ENCODE data around the gene ATP5MK.
A peak's percentile ranks its signal among the peaks of the same experiment; 100 is the strongest.
"Not testable (repeated sequence)": the region's sequence is repeated elsewhere in the genome, so short reads cannot be mapped to it uniquely, and the experiment has no call there.

Gene ATP5MK

DNA sequence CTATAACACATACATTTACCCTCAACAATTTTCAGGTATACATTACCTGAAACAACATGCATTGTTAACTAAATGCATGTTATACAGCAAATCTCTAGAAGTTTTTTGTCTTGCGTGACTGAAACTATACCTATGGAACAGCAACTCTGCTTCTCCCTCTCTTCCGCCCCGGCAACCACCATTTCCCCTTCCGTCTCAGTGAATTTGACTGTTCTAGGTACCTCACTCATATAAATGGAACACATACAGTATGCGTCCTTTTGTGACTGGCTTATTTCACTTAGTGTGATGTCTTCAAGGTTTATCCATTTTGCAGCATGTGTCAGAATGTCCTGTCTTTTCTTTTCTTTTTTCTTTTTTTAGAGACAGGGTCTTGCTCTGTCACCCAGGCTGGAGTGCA is 33.4 kb upstream of the ATP5MK start:
- H3K36me3 ChIP-seq, result peaks cover 74% of the 10 kb centered on the region

DNA sequence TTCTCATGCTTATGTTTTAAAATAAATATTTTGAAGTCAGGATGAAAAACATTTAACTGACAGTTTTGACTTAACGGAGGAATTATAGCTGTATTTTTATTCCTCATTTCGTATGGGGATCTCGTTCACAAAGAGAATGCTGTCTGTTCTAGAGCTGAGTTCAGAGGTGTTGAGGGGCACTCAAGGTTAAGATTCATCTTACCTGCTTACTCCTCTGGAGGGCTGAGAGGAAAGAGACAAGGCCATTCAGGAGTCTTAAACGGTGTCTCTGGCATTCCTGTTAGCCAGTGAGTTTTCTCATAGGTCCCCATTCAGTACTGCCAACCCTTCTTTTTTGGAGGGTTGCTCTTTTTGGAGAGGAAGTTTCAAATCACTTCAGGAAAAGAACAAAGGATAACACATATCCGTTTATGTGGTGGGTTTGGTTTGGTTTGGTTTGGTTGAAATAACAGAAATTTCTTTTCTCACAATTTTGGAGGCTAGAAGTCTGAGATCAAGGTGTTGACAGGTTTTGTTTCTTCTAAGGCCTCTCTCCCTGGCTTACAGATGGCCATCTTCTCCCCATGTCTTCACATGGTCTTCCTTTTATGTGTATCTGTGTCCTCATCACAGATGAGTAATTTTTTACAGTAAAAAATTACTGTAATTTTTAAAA is 32.8 kb upstream of the ATP5MK start:
- no peaks in the 10 kb centered on the region for H3K9me3 ChIP-seq (ENCODE audit: severe bottlenecking)
- H3K36me3 ChIP-seq, result peaks cover 75% of the 10 kb centered on the region
- no peak overlapping the region for H3K4me3 ChIP-seq (ENCODE audit: low read depth, low read length)
- H3K27ac ChIP-seq, result peak overlapping the region; percentile 83
- no peaks in the 10 kb centered on the region for H3K27me3 ChIP-seq (ENCODE audit: insufficient read depth, low read depth, severe bottlenecking)
- TF ChIP-seq, protein P1, sequence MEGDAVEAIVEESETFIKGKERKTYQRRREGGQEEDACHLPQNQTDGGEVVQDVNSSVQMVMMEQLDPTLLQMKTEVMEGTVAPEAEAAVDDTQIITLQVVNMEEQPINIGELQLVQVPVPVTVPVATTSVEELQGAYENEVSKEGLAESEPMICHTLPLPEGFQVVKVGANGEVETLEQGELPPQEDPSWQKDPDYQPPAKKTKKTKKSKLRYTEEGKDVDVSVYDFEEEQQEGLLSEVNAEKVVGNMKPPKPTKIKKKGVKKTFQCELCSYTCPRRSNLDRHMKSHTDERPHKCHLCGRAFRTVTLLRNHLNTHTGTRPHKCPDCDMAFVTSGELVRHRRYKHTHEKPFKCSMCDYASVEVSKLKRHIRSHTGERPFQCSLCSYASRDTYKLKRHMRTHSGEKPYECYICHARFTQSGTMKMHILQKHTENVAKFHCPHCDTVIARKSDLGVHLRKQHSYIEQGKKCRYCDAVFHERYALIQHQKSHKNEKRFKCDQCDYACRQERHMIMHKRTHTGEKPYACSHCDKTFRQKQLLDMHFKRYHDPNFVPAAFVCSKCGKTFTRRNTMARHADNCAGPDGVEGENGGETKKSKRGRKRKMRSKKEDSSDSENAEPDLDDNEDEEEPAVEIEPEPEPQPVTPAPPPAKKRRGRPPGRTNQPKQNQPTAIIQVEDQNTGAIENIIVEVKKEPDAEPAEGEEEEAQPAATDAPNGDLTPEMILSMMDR (IDR thresholded peaks at IDR 0.05; ENCODE audit: low read depth, low read length), result no peak
- DNase-seq, result no peak

More for the DNA sequence above, 33.4 kb upstream of the ATP5MK start:
- TF ChIP-seq, protein P1 (IDR thresholded peaks at IDR 0.05; ENCODE audit: low read depth, low read length), result no peak
- DNase-seq, result no peak
- H3K27ac ChIP-seq, result peak overlapping the region; percentile 83
- H3K9me3 ChIP-seq (ENCODE audit: severe bottlenecking), result no peaks in the 10 kb centered on the region
- H3K27me3 ChIP-seq (ENCODE audit: insufficient read depth, low read depth, severe bottlenecking), result no peaks in the 10 kb centered on the region
- H3K4me3 ChIP-seq (ENCODE audit: low read depth, low read length), result no peak overlapping the region

DNA sequence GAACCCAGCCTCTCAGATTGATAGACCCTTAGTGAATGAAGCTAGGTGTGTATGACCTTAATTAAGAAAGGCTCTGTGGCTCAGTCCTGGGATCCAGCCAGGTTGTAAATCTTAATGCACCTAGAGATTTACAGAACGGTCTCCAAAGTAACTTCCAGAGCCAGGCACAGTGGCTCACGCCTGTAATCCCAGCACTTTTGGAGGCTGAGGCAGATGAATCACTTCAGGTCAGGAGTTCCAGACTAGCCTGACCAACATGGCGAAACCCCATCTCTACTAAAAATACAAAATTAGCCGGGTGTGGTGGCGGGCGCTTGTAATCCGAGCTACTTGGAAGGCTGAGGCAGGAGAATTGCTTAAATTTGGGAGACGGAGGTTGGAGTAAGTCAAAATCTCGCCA is 31.6 kb upstream of the ATP5MK start:
- Histone ChIP-seq H3K36me3 (peaks cover 75% of the 10 kb centered on the region), H3K4me3 (ENCODE audit: low read depth, low read length) (no peak overlapping the region), H3K27ac (peak overlapping the region; percentile 83), H3K27me3 (ENCODE audit: insufficient read depth, low read depth, severe bottlenecking) (no peaks in the 10 kb centered on the region), H3K9me3 (ENCODE audit: severe bottlenecking) (no peaks in the 10 kb centered on the region)
- TF ChIP-seq, protein P1 (IDR thresholded peaks at IDR 0.05; ENCODE audit: low read depth, low read length), result no peak
- peak; percentile 25 for DNase-seq

DNA sequence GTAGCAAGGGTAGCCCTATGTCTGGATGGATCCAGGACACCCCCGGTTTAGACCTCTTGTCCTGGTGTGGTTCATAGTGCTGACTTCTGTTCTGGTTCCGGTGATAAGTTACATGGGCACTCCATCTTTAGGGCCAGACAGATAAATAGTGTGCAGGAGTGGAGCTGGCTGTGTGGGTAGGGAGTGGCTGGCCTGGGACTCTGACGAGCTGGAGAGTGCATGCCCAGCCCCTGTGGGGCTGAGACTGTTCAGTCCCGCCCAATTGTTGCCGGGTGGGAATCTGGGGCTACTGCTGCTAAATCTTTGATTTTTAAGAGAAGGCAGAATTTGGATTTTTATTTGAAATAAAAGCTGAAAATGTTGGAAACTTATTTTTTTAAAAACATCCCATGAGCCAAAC is 27.5 kb upstream of the ATP5MK start:
- Histone ChIP-seq H3K4me3 (ENCODE audit: low read depth, low read length) (no peak overlapping the region), H3K27me3 (ENCODE audit: insufficient read depth, low read depth, severe bottlenecking) (no peaks in the 10 kb centered on the region), H3K36me3 (peaks cover 80% of the 10 kb centered on the region), H3K27ac (no peak overlapping the region), H3K9me3 (ENCODE audit: severe bottlenecking) (no peaks in the 10 kb centered on the region)
- TF ChIP-seq, protein P1 (IDR thresholded peaks at IDR 0.05; ENCODE audit: low read depth, low read length), result no peak
- DNase-seq, result no peak

DNA sequence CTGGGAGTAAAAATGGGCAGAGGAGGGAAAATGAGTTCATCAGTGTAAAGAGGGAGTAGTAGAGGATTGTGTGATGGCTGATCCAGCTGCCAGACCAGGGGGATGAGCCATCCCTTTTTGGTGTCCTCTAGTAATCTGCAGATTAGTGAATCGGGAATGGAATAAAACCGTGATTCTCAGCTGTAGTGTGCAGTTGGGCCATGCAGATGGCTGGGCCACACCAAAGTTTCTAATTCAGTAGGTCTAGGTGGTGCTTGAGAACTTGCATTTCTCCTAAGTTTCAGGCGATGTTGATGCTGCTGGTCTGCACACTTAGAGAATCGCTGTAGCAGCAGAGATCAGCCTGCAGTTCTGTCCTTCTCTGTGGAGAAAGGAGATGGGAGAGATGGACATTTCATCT is 22.8 kb upstream of the ATP5MK start:
- peaks cover 88% of the 10 kb centered on the region for H3K36me3 ChIP-seq
- no peak overlapping the region for H3K4me3 ChIP-seq (ENCODE audit: low read depth, low read length)
- no peaks in the 10 kb centered on the region for H3K9me3 ChIP-seq (ENCODE audit: severe bottlenecking)
- H3K27me3 ChIP-seq (ENCODE audit: insufficient read depth, low read depth, severe bottlenecking), result no peaks in the 10 kb centered on the region
- peak; percentile 50 for DNase-seq
- TF ChIP-seq, protein P1 (IDR thresholded peaks at IDR 0.05; ENCODE audit: low read depth, low read length), result no peak
- H3K27ac ChIP-seq, result peak overlapping the region; percentile 51

DNA sequence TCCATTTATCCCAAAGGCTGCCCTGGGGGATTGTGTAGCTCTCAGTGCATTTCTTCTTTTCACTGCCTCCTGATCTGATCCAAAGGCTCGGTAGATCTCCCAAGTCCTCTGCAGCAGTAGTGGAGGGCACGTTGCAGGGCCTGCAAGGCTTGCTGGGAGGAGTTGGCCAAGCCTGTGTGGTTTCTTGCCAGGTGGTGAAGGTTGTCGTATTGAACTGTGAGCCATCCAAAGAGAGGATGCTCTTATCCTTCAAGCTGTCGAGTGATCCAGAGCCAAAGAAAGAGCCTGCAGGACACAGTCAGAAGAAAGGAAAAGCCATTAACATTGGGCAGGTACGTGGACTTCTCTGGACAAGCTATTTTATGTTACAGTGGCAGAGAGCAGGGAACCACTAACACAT is 21.3 kb upstream of the ATP5MK start:
- TF ChIP-seq, protein P1 (IDR thresholded peaks at IDR 0.05; ENCODE audit: low read depth, low read length), result no peak
- DNase-seq, result no peak
- no peak overlapping the region for H3K27ac ChIP-seq

DNA sequence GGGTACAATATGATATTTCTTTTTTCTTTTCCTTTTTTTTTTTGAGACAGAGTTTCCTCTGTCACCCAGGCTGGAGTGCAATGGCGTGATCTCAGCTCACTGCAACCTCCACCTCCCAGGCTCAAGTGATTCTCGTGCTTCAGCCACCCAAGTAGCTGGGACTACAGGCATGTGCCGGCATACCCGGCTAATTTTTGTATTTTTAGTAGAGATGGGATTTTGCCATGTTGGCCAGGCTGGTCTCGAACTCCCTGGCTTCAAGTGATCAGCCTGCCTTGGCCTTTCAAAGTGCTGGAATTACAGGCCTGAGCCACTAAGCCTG is 20.8 kb upstream of the ATP5MK start:
- H3K27ac ChIP-seq; DNase-seq; H3K4me3 ChIP-seq (ENCODE audit: low read depth, low read length); H3K9me3 ChIP-seq (ENCODE audit: severe bottlenecking); H3K27me3 ChIP-seq (ENCODE audit: insufficient read depth, low read depth, severe bottlenecking): not testable (repeated sequence)
- peaks cover 88% of the 10 kb centered on the region for H3K36me3 ChIP-seq

More for the DNA sequence above, 21.3 kb upstream of the ATP5MK start:
- no peak overlapping the region for H3K4me3 ChIP-seq (ENCODE audit: low read depth, low read length)
- H3K9me3 ChIP-seq (ENCODE audit: severe bottlenecking), result no peaks in the 10 kb centered on the region
- H3K27me3 ChIP-seq (ENCODE audit: insufficient read depth, low read depth, severe bottlenecking), result no peaks in the 10 kb centered on the region
- H3K36me3 ChIP-seq, result peaks cover 88% of the 10 kb centered on the region

Data from WERI-Rb-1 (cell line).